WTC11 (cell line): Measurements from ENCODE around the gene RAB3B. TPM values are rescaled to one million over a fixed set of nuclear protein-coding genes. Genes with fewer than 3 reads are reported as not detected.

ENCODE experiments used
- ATAC-seq: fragments of 200-7000 bp; cut with Tn5 transposase; 2 replicates; pipeline ENCODE4 v1.10.0; 2021; ENCODE audit warnings: mild to moderate bottlenecking, moderate library complexity
- CTCF ChIA-PET: fragments of 300-600 bp; sonication (Branson Sonifier 250); formaldehyde crosslinking; loops from one replicate; lab custom pipeline; 2021; ENCODE audit warnings: antibody characterized with exemption; lab: Charles Lee
- POLR2A ChIA-PET: fragments of 350-600 bp; sonication (Branson Sonifier 250); formaldehyde crosslinking; loops from one replicate; lab custom pipeline; 2021; ENCODE audit warnings: antibody characterized with exemption; lab: Charles Lee
- DNase-seq: peaks from one replicate; pipeline ENCODE4 v3.0.0; 2021; ENCODE audit warnings: low spot score
- H3K27ac Mint-ChIP-seq: 2 replicates; pipeline ENCODE4 v1.8.0; 2021; ENCODE audit warnings: mixed read lengths
- H3K27me3 Mint-ChIP-seq: 2 replicates; pipeline ENCODE4 v1.8.0; 2021; ENCODE audit warnings: low read depth, mild to moderate bottlenecking, moderate library complexity, mixed read lengths
- H3K36me3 Mint-ChIP-seq: 2 replicates; pipeline ENCODE4 v1.8.0; 2021; ENCODE audit warnings: mixed read lengths
- H3K4me1 Mint-ChIP-seq: 2 replicates; pipeline ENCODE4 v1.8.0; 2022; ENCODE audit warnings: mixed read lengths
- H3K4me3 Mint-ChIP-seq: 2 replicates; pipeline ENCODE4 v1.8.0; 2021; ENCODE audit warnings: mild to moderate bottlenecking, moderate library complexity, mixed read lengths
- H3K9me3 Mint-ChIP-seq: 2 replicates; pipeline ENCODE4 v1.8.0; 2021; ENCODE audit warnings: mixed read lengths
- ESRRA ChIP-seq: sonication (generic); formaldehyde crosslinking; IDR thresholded peaks from 2 replicates; pipeline ENCODE4 v1.8.1; 2022; ENCODE audit warnings: mild to moderate bottlenecking, missing genetic modification reagents, borderline replicate concordance
- FOXP1 ChIP-seq: sonication (generic); formaldehyde crosslinking; IDR thresholded peaks from 2 replicates; pipeline ENCODE4 v1.8.0; 2022; ENCODE audit warnings: missing genetic modification reagents, mild to moderate bottlenecking, moderate library complexity, borderline replicate concordance
- IRF2 ChIP-seq: sonication (generic); formaldehyde crosslinking; IDR thresholded peaks from 2 replicates; pipeline ENCODE4 v1.8.0; 2022; ENCODE audit warnings: low read depth, missing genetic modification reagents, borderline replicate concordance
- JAZF1 ChIP-seq: fragments of 250-450 bp; sonication (Bioruptor Pico); IDR thresholded peaks from 2 replicates; pipeline ENCODE4 v1.9.0; 2021; ENCODE audit warnings: moderate library complexity, mild to moderate bottlenecking, inconsistent platforms
- MYBL2 ChIP-seq: sonication (generic); formaldehyde crosslinking; IDR thresholded peaks from 2 replicates; pipeline ENCODE4 v1.8.1; 2023; ENCODE audit warnings: mild to moderate bottlenecking, moderate library complexity, missing genetic modification reagents
- NFATC4 ChIP-seq: fragments of 250-450 bp; sonication (Bioruptor Pico); IDR thresholded peaks from 2 replicates; pipeline ENCODE4 v1.9.0; 2021; ENCODE audit warnings: mild to moderate bottlenecking
- RELA ChIP-seq: sonication (generic); formaldehyde crosslinking; IDR thresholded peaks from 2 replicates; pipeline ENCODE4 v1.8.1; 2022; ENCODE audit warnings: missing genetic modification reagents, mild to moderate bottlenecking, borderline replicate concordance
- SMAD3 ChIP-seq: sonication (generic); formaldehyde crosslinking; IDR thresholded peaks from 2 replicates; pipeline ENCODE4 v1.8.0; 2022; ENCODE audit warnings: missing genetic modification reagents, mild to moderate bottlenecking, borderline replicate concordance
- total RNA-seq: library from RNA; stranded (reverse); gene quantifications from 3 replicates; pipeline ENCODE4 v1.2.3, GENCODE V29; 2021
- TF ChIP-seq, protein P1 (sequence below): sonication (generic); formaldehyde crosslinking; IDR thresholded peaks from 2 replicates; pipeline ENCODE4 v1.8.1; 2022; ENCODE audit warnings: missing genetic modification reagents, borderline replicate concordance
- TF ChIP-seq, protein P2 (sequence below): sonication (generic); formaldehyde crosslinking; IDR thresholded peaks from 2 replicates; pipeline ENCODE4 v1.8.0; 2022; ENCODE audit warnings: mild to moderate bottlenecking, missing genetic modification reagents
- TF ChIP-seq, protein P3 (sequence below): sonication (generic); formaldehyde crosslinking; IDR thresholded peaks from 2 replicates; pipeline ENCODE4 v1.8.1; 2022; ENCODE audit warnings: mild to moderate bottlenecking, moderate library complexity, missing genetic modification reagents
- TF ChIP-seq, protein P4 (sequence below): fragments of 250-450 bp; sonication (Bioruptor Pico); IDR thresholded peaks from 2 replicates; pipeline ENCODE4 v2.1.2; 2022; ENCODE audit warnings: mild to moderate bottlenecking, moderate library complexity
- TF ChIP-seq, protein P5 (sequence below): sonication (generic); formaldehyde crosslinking; IDR thresholded peaks from 2 replicates; pipeline ENCODE4 v1.8.1; 2023; ENCODE audit warnings: mild to moderate bottlenecking, missing genetic modification reagents
- TF ChIP-seq, protein P6 (sequence below): fragments of 250-450 bp; sonication (Bioruptor Pico); IDR thresholded peaks from 2 replicates; pipeline ENCODE4 v1.9.0; 2021; ENCODE audit warnings: mild to moderate bottlenecking
- TF ChIP-seq, protein P7 (sequence below): sonication (generic); formaldehyde crosslinking; IDR thresholded peaks from 2 replicates; pipeline ENCODE4 v1.8.0; 2023; ENCODE audit warnings: missing genetic modification reagents, mild to moderate bottlenecking, borderline replicate concordance

Gene RAB3B
- total RNA-seq, 1 experiment from 2014 or later: 36.9 TPM

DNA sequence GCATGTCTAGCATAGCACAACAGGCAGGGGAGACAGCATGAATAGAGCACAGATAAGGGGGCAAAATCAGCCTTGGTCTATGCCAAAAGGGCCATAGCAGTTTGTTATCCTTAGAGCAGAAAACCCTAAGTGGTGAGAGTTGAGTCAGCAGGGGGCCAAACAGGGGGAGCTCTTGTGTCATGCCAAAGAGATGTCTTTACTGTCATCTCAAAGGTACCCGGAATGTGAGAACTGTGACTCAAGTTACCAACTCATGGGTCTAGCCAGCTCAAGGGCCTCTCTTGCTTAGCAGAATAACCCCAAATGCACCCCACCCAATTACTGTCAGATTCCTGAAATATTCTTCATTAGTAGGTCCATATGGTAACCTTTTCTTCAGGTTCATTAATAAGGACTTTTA, 66.0 kb downstream of the RAB3B start (continued):
- TF ChIP-seq, protein P1, sequence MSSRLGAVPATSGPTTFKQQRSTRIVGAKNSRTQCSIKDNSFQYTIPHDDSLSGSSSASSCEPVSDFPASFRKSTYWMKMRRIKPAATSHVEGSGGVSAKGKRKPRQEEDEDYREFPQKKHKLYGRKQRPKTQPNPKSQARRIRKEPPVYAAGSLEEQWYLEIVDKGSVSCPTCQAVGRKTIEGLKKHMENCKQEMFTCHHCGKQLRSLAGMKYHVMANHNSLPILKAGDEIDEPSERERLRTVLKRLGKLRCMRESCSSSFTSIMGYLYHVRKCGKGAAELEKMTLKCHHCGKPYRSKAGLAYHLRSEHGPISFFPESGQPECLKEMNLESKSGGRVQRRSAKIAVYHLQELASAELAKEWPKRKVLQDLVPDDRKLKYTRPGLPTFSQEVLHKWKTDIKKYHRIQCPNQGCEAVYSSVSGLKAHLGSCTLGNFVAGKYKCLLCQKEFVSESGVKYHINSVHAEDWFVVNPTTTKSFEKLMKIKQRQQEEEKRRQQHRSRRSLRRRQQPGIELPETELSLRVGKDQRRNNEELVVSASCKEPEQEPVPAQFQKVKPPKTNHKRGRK (CRISPR knock-in tag): no peak
- TF ChIP-seq, protein P2, sequence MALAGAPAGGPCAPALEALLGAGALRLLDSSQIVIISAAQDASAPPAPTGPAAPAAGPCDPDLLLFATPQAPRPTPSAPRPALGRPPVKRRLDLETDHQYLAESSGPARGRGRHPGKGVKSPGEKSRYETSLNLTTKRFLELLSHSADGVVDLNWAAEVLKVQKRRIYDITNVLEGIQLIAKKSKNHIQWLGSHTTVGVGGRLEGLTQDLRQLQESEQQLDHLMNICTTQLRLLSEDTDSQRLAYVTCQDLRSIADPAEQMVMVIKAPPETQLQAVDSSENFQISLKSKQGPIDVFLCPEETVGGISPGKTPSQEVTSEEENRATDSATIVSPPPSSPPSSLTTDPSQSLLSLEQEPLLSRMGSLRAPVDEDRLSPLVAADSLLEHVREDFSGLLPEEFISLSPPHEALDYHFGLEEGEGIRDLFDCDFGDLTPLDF (CRISPR knock-in tag): no peak
- TF ChIP-seq, protein P3, sequence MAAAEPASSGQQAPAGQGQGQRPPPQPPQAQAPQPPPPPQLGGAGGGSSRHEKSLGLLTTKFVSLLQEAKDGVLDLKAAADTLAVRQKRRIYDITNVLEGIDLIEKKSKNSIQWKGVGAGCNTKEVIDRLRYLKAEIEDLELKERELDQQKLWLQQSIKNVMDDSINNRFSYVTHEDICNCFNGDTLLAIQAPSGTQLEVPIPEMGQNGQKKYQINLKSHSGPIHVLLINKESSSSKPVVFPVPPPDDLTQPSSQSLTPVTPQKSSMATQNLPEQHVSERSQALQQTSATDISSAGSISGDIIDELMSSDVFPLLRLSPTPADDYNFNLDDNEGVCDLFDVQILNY (CRISPR knock-in tag): no peak
- TF ChIP-seq FOXP1 (CRISPR knock-in tag): no peak
- no peak for TF ChIP-seq MYBL2 (CRISPR knock-in tag)
- TF ChIP-seq ESRRA (CRISPR knock-in tag): no peak
- TF ChIP-seq, protein P4, sequence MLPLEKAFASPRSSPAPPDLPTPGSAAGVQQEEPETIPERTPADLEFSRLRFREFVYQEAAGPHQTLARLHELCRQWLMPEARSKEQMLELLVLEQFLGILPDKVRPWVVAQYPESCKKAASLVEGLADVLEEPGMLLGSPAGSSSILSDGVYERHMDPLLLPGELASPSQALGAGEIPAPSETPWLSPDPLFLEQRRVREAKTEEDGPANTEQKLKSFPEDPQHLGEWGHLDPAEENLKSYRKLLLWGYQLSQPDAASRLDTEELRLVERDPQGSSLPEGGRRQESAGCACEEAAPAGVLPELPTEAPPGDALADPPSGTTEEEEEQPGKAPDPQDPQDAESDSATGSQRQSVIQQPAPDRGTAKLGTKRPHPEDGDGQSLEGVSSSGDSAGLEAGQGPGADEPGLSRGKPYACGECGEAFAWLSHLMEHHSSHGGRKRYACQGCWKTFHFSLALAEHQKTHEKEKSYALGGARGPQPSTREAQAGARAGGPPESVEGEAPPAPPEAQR (CRISPR knock-in tag): no peak
- TF ChIP-seq RELA: no peak
- TF ChIP-seq IRF2 (CRISPR knock-in tag): no peak

DNA sequence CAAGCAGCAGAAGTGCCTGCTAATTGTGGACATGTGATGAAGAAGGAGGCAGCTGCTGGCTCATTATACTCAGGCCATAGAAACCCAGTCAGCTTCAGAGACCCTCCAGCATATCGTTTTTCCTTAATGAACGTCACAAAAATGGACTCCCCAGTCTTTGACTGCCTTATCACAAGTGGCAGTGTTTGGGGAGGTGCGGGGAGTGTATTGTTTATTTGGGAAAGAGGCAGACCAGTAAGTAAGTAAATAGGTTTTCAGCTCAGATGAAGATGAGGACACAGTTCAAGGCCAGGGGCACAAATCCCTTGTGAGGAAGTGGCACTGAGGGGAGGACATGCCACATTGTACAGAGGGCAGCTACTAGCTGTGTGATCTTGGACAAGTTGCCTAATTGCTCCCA, 68.5 kb downstream of the RAB3B start:
- POLR2A ChIA-PET: no interaction called here
- peaks cover 17% of the 10 kb centered on the region for H3K4me1 Mint-ChIP-seq
- no peak for TF ChIP-seq JAZF1
- TF ChIP-seq, protein P5, sequence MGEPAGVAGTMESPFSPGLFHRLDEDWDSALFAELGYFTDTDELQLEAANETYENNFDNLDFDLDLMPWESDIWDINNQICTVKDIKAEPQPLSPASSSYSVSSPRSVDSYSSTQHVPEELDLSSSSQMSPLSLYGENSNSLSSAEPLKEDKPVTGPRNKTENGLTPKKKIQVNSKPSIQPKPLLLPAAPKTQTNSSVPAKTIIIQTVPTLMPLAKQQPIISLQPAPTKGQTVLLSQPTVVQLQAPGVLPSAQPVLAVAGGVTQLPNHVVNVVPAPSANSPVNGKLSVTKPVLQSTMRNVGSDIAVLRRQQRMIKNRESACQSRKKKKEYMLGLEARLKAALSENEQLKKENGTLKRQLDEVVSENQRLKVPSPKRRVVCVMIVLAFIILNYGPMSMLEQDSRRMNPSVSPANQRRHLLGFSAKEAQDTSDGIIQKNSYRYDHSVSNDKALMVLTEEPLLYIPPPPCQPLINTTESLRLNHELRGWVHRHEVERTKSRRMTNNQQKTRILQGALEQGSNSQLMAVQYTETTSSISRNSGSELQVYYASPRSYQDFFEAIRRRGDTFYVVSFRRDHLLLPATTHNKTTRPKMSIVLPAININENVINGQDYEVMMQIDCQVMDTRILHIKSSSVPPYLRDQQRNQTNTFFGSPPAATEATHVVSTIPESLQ: no peak
- TF ChIP-seq, protein P6, sequence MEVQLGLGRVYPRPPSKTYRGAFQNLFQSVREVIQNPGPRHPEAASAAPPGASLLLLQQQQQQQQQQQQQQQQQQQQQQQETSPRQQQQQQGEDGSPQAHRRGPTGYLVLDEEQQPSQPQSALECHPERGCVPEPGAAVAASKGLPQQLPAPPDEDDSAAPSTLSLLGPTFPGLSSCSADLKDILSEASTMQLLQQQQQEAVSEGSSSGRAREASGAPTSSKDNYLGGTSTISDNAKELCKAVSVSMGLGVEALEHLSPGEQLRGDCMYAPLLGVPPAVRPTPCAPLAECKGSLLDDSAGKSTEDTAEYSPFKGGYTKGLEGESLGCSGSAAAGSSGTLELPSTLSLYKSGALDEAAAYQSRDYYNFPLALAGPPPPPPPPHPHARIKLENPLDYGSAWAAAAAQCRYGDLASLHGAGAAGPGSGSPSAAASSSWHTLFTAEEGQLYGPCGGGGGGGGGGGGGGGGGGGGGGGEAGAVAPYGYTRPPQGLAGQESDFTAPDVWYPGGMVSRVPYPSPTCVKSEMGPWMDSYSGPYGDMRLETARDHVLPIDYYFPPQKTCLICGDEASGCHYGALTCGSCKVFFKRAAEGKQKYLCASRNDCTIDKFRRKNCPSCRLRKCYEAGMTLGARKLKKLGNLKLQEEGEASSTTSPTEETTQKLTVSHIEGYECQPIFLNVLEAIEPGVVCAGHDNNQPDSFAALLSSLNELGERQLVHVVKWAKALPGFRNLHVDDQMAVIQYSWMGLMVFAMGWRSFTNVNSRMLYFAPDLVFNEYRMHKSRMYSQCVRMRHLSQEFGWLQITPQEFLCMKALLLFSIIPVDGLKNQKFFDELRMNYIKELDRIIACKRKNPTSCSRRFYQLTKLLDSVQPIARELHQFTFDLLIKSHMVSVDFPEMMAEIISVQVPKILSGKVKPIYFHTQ (CRISPR knock-in tag): no peak
- TF ChIP-seq, protein P7, sequence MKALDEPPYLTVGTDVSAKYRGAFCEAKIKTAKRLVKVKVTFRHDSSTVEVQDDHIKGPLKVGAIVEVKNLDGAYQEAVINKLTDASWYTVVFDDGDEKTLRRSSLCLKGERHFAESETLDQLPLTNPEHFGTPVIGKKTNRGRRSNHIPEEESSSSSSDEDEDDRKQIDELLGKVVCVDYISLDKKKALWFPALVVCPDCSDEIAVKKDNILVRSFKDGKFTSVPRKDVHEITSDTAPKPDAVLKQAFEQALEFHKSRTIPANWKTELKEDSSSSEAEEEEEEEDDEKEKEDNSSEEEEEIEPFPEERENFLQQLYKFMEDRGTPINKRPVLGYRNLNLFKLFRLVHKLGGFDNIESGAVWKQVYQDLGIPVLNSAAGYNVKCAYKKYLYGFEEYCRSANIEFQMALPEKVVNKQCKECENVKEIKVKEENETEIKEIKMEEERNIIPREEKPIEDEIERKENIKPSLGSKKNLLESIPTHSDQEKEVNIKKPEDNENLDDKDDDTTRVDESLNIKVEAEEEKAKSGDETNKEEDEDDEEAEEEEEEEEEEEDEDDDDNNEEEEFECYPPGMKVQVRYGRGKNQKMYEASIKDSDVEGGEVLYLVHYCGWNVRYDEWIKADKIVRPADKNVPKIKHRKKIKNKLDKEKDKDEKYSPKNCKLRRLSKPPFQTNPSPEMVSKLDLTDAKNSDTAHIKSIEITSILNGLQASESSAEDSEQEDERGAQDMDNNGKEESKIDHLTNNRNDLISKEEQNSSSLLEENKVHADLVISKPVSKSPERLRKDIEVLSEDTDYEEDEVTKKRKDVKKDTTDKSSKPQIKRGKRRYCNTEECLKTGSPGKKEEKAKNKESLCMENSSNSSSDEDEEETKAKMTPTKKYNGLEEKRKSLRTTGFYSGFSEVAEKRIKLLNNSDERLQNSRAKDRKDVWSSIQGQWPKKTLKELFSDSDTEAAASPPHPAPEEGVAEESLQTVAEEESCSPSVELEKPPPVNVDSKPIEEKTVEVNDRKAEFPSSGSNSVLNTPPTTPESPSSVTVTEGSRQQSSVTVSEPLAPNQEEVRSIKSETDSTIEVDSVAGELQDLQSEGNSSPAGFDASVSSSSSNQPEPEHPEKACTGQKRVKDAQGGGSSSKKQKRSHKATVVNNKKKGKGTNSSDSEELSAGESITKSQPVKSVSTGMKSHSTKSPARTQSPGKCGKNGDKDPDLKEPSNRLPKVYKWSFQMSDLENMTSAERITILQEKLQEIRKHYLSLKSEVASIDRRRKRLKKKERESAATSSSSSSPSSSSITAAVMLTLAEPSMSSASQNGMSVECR (CRISPR knock-in tag): no peak
- no peak for TF ChIP-seq SMAD3 (CRISPR knock-in tag)
- no peak for TF ChIP-seq NFATC4 (CRISPR knock-in tag)
- TF ChIP-seq, all 79 proteins: peak for 0
- Mint-ChIP-seq H3K27me3 (no peaks in the 10 kb centered on the region), H3K4me3 (no peak overlapping the region), H3K36me3 (peaks cover 15% of the 10 kb centered on the region), H3K27ac (0 out of 2 replicates have a peak overlapping the region, but pooled peaks have one; percentile 61), H3K9me3 (no peaks in the 10 kb centered on the region)
- CTCF ChIA-PET: no interaction called here
- ATAC-seq (no peak), DNase-seq (no peak)
